PC-9 (cell line): Measurements from ENCODE around the gene GRM8.

Experiments used
- EZH2 ChIP-seq: fragments of 200-600 bp; sonication (generic); IDR thresholded peaks from 2 replicates; pipeline ENCODE4 v1.8.0; 2017; ENCODE audit warnings: antibody characterized with exemption, low read depth
- TF ChIP-seq, protein P1 (sequence below): fragments of 200-600 bp; sonication (generic); conservative IDR thresholded peaks from 2 replicates; pipeline ENCODE4 v1.6.1; 2017; ENCODE audit warnings: mixed run types, antibody characterized with exemption, mild to moderate bottlenecking, moderate library complexity

DNA sequence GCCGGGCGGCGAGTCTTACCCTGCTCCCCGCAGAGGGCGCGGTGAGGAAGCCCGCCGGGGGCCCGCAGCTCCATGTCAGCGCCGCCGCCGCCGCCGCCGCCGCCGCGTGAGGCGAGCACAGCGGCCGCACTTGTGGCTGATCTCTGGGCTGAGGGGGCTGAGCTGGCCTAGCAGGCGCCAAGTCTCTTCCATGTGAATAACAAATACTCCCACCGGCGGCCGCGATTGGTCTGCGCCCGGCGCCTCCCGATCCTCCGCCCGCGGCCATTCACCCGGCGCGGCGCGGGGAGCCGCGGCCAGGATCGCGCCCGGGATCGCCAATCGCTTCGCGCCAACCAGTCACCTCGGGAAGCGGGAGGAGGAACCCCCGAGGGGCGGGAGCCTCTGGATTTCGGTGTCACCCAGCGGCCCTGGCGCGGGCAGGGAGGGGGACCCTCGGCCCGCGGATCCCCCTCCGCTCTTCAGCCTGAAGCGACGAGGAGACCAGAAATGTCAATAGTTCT, at the start of gene GRM8:
- TF ChIP-seq, protein P1, sequence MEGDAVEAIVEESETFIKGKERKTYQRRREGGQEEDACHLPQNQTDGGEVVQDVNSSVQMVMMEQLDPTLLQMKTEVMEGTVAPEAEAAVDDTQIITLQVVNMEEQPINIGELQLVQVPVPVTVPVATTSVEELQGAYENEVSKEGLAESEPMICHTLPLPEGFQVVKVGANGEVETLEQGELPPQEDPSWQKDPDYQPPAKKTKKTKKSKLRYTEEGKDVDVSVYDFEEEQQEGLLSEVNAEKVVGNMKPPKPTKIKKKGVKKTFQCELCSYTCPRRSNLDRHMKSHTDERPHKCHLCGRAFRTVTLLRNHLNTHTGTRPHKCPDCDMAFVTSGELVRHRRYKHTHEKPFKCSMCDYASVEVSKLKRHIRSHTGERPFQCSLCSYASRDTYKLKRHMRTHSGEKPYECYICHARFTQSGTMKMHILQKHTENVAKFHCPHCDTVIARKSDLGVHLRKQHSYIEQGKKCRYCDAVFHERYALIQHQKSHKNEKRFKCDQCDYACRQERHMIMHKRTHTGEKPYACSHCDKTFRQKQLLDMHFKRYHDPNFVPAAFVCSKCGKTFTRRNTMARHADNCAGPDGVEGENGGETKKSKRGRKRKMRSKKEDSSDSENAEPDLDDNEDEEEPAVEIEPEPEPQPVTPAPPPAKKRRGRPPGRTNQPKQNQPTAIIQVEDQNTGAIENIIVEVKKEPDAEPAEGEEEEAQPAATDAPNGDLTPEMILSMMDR: no peak
- no peak for TF ChIP-seq EZH2
